Stimulated activated naive CD8-positive, alpha-beta T cell treated with anti-CD3 and anti-CD28 coated beads, Interleukin-15, Interleukin-2, amounts not matched to agents 100 ng/mL and 50 ng/mL, for 24 hours (primary cell): ENCODE data around the gene SAC3D1.

ENCODE experiments used
- H3K27ac Mint-ChIP-seq: one replicate; pipeline ENCODE4 v1.8.0; 2021; ENCODE audit warnings: mild to moderate bottlenecking, mixed read lengths
- H3K27me3 Mint-ChIP-seq: one replicate; pipeline ENCODE4 v1.8.0; 2021; ENCODE audit warnings: mixed read lengths
- H3K36me3 Mint-ChIP-seq: one replicate; pipeline ENCODE4 v1.8.0; 2021; ENCODE audit warnings: low read depth, mixed read lengths
- H3K4me1 Mint-ChIP-seq: one replicate; pipeline ENCODE4 v1.8.0; 2021; ENCODE audit warnings: low read depth, mixed read lengths
- H3K4me3 Mint-ChIP-seq: one replicate; pipeline ENCODE4 v1.8.0; 2021; ENCODE audit warnings: mild to moderate bottlenecking, mixed read lengths
- H3K9me3 Mint-ChIP-seq: one replicate; pipeline ENCODE4 v1.8.0; 2021; ENCODE audit warnings: mixed read lengths

The SAC3D1 gene

GRCh38 chr11:65084598-65085375 lies 43.8 kb downstream of the SAC3D1 start:
- Mint-ChIP-seq H3K36me3 (peaks cover 57% of the 10 kb centered on the region), H3K9me3 (no peaks in the 10 kb centered on the region), H3K4me1 (peaks cover 55% of the 10 kb centered on the region), H3K27me3 (no peaks in the 10 kb centered on the region), H3K4me3 (peak overlapping the region; percentile 99), H3K27ac (peak overlapping the region; percentile 95)

- Mint-ChIP-seq H3K27me3 (no peaks in the 10 kb centered on the region), H3K36me3 (peaks cover 53% of the 10 kb centered on the region), H3K4me3 (peak overlapping the region; percentile 99), H3K4me1 (peaks cover 51% of the 10 kb centered on the region), H3K27ac (peak overlapping the region; percentile 95), H3K9me3 (no peaks in the 10 kb centered on the region)
Observed at GRCh38 chr11:65085446-65085845, 44.4 kb downstream of the SAC3D1 start.

- Mint-ChIP-seq H3K27ac (no peak overlapping the region), H3K27me3 (no peaks in the 10 kb centered on the region), H3K4me1 (peaks cover 38% of the 10 kb centered on the region), H3K4me3 (no peak overlapping the region), H3K9me3 (no peaks in the 10 kb centered on the region), H3K36me3 (peaks cover 40% of the 10 kb centered on the region)
Observed at GRCh38 chr11:65086809-65087208, 45.8 kb downstream of the SAC3D1 start.

GRCh38 chr11:65087216-65087615 lies 46.2 kb downstream of the SAC3D1 start:
- H3K27me3 Mint-ChIP-seq, result no peaks in the 10 kb centered on the region
- no peak overlapping the region for H3K27ac Mint-ChIP-seq
- peaks cover 34% of the 10 kb centered on the region for H3K4me1 Mint-ChIP-seq
- peaks cover 36% of the 10 kb centered on the region for H3K36me3 Mint-ChIP-seq
- H3K9me3 Mint-ChIP-seq, result no peaks in the 10 kb centered on the region
- H3K4me3 Mint-ChIP-seq, result no peak overlapping the region

GRCh38 chr11:65087827-65088226 lies 46.8 kb downstream of the SAC3D1 start:
- Mint-ChIP-seq H3K4me1 (peaks cover 28% of the 10 kb centered on the region), H3K36me3 (peaks cover 29% of the 10 kb centered on the region), H3K27ac (no peak overlapping the region), H3K27me3 (no peaks in the 10 kb centered on the region), H3K9me3 (no peaks in the 10 kb centered on the region), H3K4me3 (no peak overlapping the region)

GRCh38 chr11:65089621-65090020 lies 48.6 kb downstream of the SAC3D1 start:
- Mint-ChIP-seq H3K27me3 (no peaks in the 10 kb centered on the region), H3K27ac (no peak overlapping the region), H3K36me3 (peaks cover 22% of the 10 kb centered on the region), H3K4me1 (peaks cover 12% of the 10 kb centered on the region), H3K9me3 (no peaks in the 10 kb centered on the region), H3K4me3 (no peak overlapping the region)

GRCh38 chr11:65090628-65091027 lies 49.6 kb downstream of the SAC3D1 start:
- Mint-ChIP-seq H3K27ac (no peak overlapping the region), H3K36me3 (peaks cover 16% of the 10 kb centered on the region), H3K27me3 (no peaks in the 10 kb centered on the region), H3K4me3 (no peak overlapping the region), H3K4me1 (peaks cover 3% of the 10 kb centered on the region), H3K9me3 (no peaks in the 10 kb centered on the region)
